Right atrium auricular region (tissue), 2 donors: Measurements from ENCODE around the gene NAPB. TPM values are rescaled to one million over a fixed set of nuclear protein-coding genes. Genes with fewer than 3 reads are reported as not detected.
A peak's percentile ranks its signal among the peaks of the same experiment; 100 is the strongest.

Source experiments
- DNase-seq: peaks from one replicate; pipeline ENCODE4 v3.0.0-alpha.2; 2019; ENCODE audit warnings: low spot score
- H3K27ac ChIP-seq, 2 donors: fragments of 200-600 bp; sonication (generic); 1 replicate in 1 of 2; 2 replicates in 1 of 2; pipeline ENCODE4 v1.5.1; 2016 to 2019
- H3K27me3 ChIP-seq, 2 donors: fragments of 200-600 bp; sonication (generic); one replicate each; pipeline versions ENCODE4 v1.5.1 to v1.6.0; 2017 to 2019
- H3K36me3 ChIP-seq: fragments of 200-600 bp; sonication (generic); one replicate; pipeline ENCODE4 v1.5.1; 2016
- H3K4me1 ChIP-seq, 2 donors: fragments of 200-600 bp; sonication (generic); one replicate each; pipeline versions ENCODE4 v1.5.1 to v1.6.0; 2017 to 2019
- H3K4me3 ChIP-seq, 2 donors: fragments of 200-600 bp; sonication (generic); 1 replicate in 1 of 2; 2 replicates in 1 of 2; pipeline ENCODE4 v1.5.1; 2017 to 2019; ENCODE audit warnings: mild to moderate bottlenecking in 1 of 2, moderate library complexity in 1 of 2
- H3K9me3 ChIP-seq, 2 donors: fragments of 200-600 bp; sonication (generic); one replicate each; pipeline ENCODE4 v1.5.1; 2019
- total RNA-seq, 2 donors: library from RNA; depleted of rRNA; stranded (reverse); fragments of >200 nt; gene quantifications; one replicate each; pipeline ENCODE4 v1.1.0, GENCODE V29; 2016
- TF ChIP-seq, protein P1 (sequence below), 2 donors: fragments of 200-600 bp; sonication (generic); IDR thresholded peaks; one replicate each; pipeline ENCODE4 v1.5.1; 2019; ENCODE audit warnings: antibody characterized with exemption in 2 of 2

Gene NAPB
- total RNA-seq, 2 donors from 2014 or later, result 4.8 to 5.1 TPM

DNA sequence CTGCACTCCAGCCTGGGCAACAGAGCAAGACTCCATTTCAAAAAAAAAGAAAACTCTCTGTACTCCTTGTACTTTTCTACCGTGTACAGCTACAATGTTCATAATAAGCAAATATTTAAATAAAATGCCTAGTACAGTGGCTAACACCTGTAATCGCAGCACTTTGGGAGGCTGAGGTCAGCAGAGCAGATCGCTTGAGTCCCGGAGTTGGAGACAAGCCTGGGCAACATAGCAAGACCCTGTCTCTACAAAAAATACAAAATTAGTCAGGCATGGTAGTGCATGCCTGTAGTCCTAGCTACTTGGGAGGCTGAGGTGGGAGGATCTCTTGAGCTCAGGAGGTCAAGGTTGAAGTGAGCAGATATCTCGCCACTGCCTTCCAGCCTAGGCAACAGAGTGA lies 5.7 kb downstream of the NAPB start:
- TF ChIP-seq, protein P1, sequence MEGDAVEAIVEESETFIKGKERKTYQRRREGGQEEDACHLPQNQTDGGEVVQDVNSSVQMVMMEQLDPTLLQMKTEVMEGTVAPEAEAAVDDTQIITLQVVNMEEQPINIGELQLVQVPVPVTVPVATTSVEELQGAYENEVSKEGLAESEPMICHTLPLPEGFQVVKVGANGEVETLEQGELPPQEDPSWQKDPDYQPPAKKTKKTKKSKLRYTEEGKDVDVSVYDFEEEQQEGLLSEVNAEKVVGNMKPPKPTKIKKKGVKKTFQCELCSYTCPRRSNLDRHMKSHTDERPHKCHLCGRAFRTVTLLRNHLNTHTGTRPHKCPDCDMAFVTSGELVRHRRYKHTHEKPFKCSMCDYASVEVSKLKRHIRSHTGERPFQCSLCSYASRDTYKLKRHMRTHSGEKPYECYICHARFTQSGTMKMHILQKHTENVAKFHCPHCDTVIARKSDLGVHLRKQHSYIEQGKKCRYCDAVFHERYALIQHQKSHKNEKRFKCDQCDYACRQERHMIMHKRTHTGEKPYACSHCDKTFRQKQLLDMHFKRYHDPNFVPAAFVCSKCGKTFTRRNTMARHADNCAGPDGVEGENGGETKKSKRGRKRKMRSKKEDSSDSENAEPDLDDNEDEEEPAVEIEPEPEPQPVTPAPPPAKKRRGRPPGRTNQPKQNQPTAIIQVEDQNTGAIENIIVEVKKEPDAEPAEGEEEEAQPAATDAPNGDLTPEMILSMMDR (IDR thresholded peaks at IDR 0.05), result no peak
- peak overlapping the region in 1 of 2 donors; percentile 29 for H3K27ac ChIP-seq
- H3K36me3 ChIP-seq, result no peaks in the 10 kb centered on the region
- H3K4me3 ChIP-seq, result no peak overlapping the region
- H3K9me3 ChIP-seq, result no peaks in the 10 kb centered on the region
- DNase-seq, result no peak
- H3K27me3 ChIP-seq, result no peaks in the 10 kb centered on the region
- H3K4me1 ChIP-seq, result peaks cover 0 to 29% of the 10 kb centered on the region in 2 donors

DNA sequence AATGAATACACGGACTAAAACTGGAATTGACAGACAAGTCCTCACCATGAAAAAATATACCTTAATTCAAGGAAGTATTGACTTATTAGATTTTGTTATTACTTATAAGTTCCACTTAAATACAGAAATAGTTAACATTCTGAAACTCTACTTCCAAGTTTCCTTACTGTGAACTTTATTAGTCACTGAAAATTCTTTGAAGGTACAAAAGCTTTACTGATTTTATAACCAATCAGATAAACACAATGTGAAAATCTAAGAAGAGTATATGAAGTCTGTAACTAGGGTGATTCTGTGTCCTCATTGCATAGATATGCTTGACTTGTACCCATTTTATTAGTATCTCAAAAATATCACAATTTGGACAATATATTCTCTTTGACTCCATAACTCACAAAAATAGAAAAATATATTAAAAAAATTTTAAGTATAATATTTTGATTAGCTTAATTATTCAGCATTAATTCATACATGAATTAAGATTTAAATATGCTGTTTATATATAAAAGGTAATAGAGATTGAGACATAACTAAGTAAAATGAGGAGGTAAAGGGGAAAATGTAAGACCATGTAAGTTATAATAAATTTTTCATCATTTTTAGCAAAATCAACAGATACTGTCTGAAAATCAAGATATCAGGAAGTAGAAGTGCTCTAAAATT lies 6.6 kb downstream of the NAPB start:
- Histone ChIP-seq H3K27ac (no peak overlapping the region), H3K4me1 (peaks cover 0 to 24% of the 10 kb centered on the region in 2 donors), H3K4me3 (no peak overlapping the region), H3K36me3 (no peaks in the 10 kb centered on the region), H3K27me3 (no peaks in the 10 kb centered on the region), H3K9me3 (no peaks in the 10 kb centered on the region)
- DNase-seq, result no peak
- TF ChIP-seq, protein P1 (IDR thresholded peaks at IDR 0.05), result no peak

DNA sequence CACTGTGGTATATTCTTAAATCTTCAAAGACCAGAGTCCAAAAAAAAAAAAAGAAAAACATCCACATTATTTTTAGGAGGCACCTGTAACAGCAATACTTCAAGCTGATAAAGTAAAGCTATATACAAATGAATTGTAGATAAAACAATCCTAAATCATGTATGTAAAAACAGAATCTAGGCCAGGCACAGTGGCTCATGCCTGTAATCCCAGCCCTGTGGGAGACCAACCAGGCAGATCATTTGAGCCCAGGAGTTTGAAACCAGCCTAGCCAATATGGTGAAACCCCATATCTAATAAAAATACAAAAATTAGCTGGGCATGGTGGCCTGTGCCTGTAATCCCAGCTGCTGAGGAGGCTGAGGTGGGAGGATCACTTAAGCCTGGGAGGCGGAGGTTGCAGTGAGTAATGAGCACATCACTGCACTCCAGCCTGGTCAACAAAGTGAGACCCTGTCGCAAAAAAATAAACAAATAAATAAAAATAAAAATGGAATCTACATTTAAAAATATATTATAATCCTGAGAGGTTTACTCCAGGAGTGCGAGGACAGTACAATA lies 7.3 kb downstream of the NAPB start:
- H3K4me3 ChIP-seq, result no peak overlapping the region
- H3K36me3 ChIP-seq, result no peaks in the 10 kb centered on the region
- H3K9me3 ChIP-seq, result no peaks in the 10 kb centered on the region
- H3K4me1 ChIP-seq, result peaks cover 0 to 17% of the 10 kb centered on the region in 2 donors
- no peaks in the 10 kb centered on the region for H3K27me3 ChIP-seq
- DNase-seq, result no peak
- TF ChIP-seq, protein P1 (IDR thresholded peaks at IDR 0.05), result no peak
- H3K27ac ChIP-seq, result no peak overlapping the region

DNA sequence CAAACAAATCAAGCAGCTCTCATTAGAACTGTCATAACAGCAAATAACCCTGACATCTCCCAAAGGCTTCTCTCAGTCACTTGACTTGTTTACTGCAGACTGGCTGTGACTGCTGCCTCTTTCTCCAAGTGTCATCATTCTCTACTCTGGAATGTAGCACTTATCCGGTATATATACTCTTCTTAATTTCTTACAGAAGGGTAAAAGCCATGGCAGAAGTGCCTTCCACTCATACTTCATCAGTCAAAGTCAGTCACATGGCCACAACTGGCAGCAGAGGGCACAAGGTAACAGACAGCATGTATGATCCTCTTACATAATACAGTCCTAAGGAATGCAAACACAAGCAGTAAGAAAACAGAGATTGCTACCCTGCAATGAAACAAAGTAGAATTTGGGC lies 9.3 kb downstream of the NAPB start:
- Histone ChIP-seq H3K27ac (peak overlapping the region in 1 of 2 donors; percentile 11), H3K9me3 (no peaks in the 10 kb centered on the region), H3K36me3 (no peaks in the 10 kb centered on the region), H3K27me3 (no peaks in the 10 kb centered on the region), H3K4me3 (no peak overlapping the region), H3K4me1 (peaks cover 0 to 20% of the 10 kb centered on the region in 2 donors)
- DNase-seq, result no peak
- TF ChIP-seq, protein P1 (IDR thresholded peaks at IDR 0.05), result no peak

DNA sequence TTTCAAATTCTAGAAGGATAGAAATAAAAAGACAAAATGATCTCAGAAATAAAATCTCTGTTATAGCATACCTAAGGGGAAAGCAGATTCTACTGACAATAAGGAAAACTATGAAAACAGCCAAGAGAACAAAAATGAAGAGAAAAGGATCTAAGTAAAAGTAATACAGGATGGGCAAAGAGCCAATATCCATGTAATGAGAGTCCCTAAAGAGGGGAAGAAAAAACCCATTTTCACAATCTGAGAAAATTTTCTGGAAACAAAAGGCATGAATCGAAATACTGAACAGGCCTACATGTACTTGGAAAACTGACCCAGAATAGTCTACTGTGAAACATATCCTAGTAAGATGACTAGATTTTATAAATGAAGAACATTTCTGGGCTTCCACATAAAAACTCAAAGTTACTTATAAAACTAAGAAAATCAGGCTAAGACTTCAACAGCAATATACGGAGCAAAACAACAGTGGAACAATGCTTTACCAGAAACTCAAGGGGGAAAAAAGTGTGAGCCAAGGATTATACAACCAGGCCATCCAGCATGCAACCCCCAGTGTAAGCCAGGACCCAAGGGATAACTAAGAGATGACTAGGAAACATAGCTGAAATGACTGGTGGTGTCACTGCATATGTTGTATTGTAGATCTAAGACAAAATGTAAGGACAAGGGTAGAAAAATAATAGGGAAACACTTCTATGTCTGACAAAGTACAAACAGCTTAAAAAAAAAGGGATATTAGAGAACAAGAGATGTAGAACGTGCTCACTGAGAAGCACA lies 10.2 kb downstream of the NAPB start:
- Histone ChIP-seq H3K27ac (peak overlapping the region in 1 of 2 donors; percentile 11), H3K4me3 (no peak overlapping the region), H3K36me3 (no peaks in the 10 kb centered on the region), H3K27me3 (no peaks in the 10 kb centered on the region), H3K4me1 (peaks cover 0 to 20% of the 10 kb centered on the region in 2 donors), H3K9me3 (no peaks in the 10 kb centered on the region)
- TF ChIP-seq, protein P1 (IDR thresholded peaks at IDR 0.05), result no peak
- no peak for DNase-seq
